Progenitor cell of endocrine pancreas (in vitro differentiated cells): Measurements from ENCODE around the gene HOXB6. TPM values are rescaled to one million over a fixed set of nuclear protein-coding genes. Genes with fewer than 3 reads are reported as not detected.

Experiments used
- DNase-seq: peaks from one replicate; pipeline ENCODE4 v3.0.0; 2021; ENCODE audit warnings: low spot score; ENCODE audit not compliant: unreplicated experiment
- H3K27ac Mint-ChIP-seq: 2 replicates; pipeline ENCODE4 v1.8.0; 2021; ENCODE audit warnings: mild to moderate bottlenecking, moderate library complexity, mixed read lengths
- H3K27me3 Mint-ChIP-seq: 2 replicates; pipeline ENCODE4 v1.8.0; 2021; ENCODE audit warnings: mixed read lengths
- H3K36me3 Mint-ChIP-seq: 2 replicates; pipeline ENCODE4 v1.8.0; 2022; ENCODE audit warnings: mixed read lengths; ENCODE audit not compliant: insufficient read depth
- H3K4me1 Mint-ChIP-seq: 2 replicates; pipeline ENCODE4 v1.8.0; 2021; ENCODE audit warnings: low read depth, mixed read lengths
- H3K4me3 Mint-ChIP-seq: 2 replicates; pipeline ENCODE4 v1.8.0; 2021; ENCODE audit warnings: low read depth, mild to moderate bottlenecking, moderate library complexity, mixed read lengths
- H3K9me3 Mint-ChIP-seq: 2 replicates; pipeline ENCODE4 v1.8.0; 2021; ENCODE audit warnings: low read depth, mixed read lengths
- CTCF ChIP-seq: fragments of 200-600 bp; sonication (generic); IDR thresholded peaks from one replicate; pipeline ENCODE4 v1.5.0; 2021; ENCODE audit warnings: antibody characterized with exemption, mild to moderate bottlenecking; ENCODE audit not compliant: unreplicated experiment
- total RNA-seq: library from RNA; stranded (reverse); gene quantifications from 2 replicates; pipeline ENCODE4 v1.2.1, GENCODE V29; 2021

The HOXB6 gene
- total RNA-seq, 1 donor from 2014 or later = 0.96 TPM

GRCh38 chr17:48615047-48615962 is 10.5 kb upstream of the HOXB6 start, which contains the start of gene HOXB8:
HOXB8 (minus strand) TSS chr17:48615292; CDS start chr17:48614704, 588 bp downstream.
- Mint-ChIP-seq H3K4me1 (peaks cover 14% of the 10 kb centered on the region), H3K9me3 (no peaks in the 10 kb centered on the region), H3K27me3 (peaks cover 93% of the 10 kb centered on the region), H3K36me3 (no peaks in the 10 kb centered on the region), H3K27ac (no peak within 1 kb of the TSS), H3K4me3 (no peak within 1 kb of the TSS)
- no peak for TF ChIP-seq CTCF
- no peak for DNase-seq

- TF ChIP-seq CTCF = no peak
- no peak overlapping the region for H3K27ac Mint-ChIP-seq
- peak overlapping the region; percentile 19 for H3K4me3 Mint-ChIP-seq
- H3K36me3 Mint-ChIP-seq = no peaks in the 10 kb centered on the region
- no peak for DNase-seq
- peaks cover 11% of the 10 kb centered on the region for H3K4me1 Mint-ChIP-seq
- peaks cover 92% of the 10 kb centered on the region for H3K27me3 Mint-ChIP-seq
- H3K9me3 Mint-ChIP-seq = no peaks in the 10 kb centered on the region
Observed at GRCh38 chr17:48613862-48614694, 9.3 kb upstream of the HOXB6 start.

- no peaks in the 10 kb centered on the region for H3K36me3 Mint-ChIP-seq
- no peaks in the 10 kb centered on the region for H3K9me3 Mint-ChIP-seq
- peak overlapping the region; percentile 80 for H3K27ac Mint-ChIP-seq
- TF ChIP-seq CTCF = peak; percentile 40
- peaks cover 11% of the 10 kb centered on the region for H3K4me1 Mint-ChIP-seq
- peaks cover 90% of the 10 kb centered on the region for H3K27me3 Mint-ChIP-seq
- no peak for DNase-seq
- peak overlapping the region; percentile 63 for H3K4me3 Mint-ChIP-seq
Observed at GRCh38 chr17:48612854-48613691, 8.3 kb upstream of the HOXB6 start.

- peaks cover 11% of the 10 kb centered on the region for H3K4me1 Mint-ChIP-seq
- H3K27me3 Mint-ChIP-seq = peaks cover 89% of the 10 kb centered on the region
- peak overlapping the region; percentile 63 for H3K4me3 Mint-ChIP-seq
- TF ChIP-seq CTCF = no peak
- no peaks in the 10 kb centered on the region for H3K36me3 Mint-ChIP-seq
- no peaks in the 10 kb centered on the region for H3K9me3 Mint-ChIP-seq
- DNase-seq = no peak
- H3K27ac Mint-ChIP-seq = peak overlapping the region; percentile 80
Observed at GRCh38 chr17:48612456-48612853, 7.7 kb upstream of the HOXB6 start.
